HUDEP-2 (cell line): ENCODE measurements around the gene TSHZ1.
"Not testable (repeated sequence)": the region's sequence is repeated elsewhere in the genome, so short reads cannot be mapped to it uniquely, and the experiment has no call there.

Experiments
- DNase-seq, 76 experiments: peaks; one replicate each; lab custom pipeline; 2025; ENCODE audit not compliant: unreplicated experiment in 76 of 76; lab: John Stamatoyannopoulos, UW

The TSHZ1 gene

GRCh38 chr18:75293591-75293990 is 83.0 kb downstream of the TSHZ1 start:
- no peak for DNase-seq

- no peak for DNase-seq
Observed at GRCh38 chr18:75297731-75298130, 87.1 kb downstream of the TSHZ1 start.

GRCh38 chr18:75304678-75305557 is 94.3 kb downstream of the TSHZ1 start:
- no peak for DNase-seq

GRCh38 chr18:75305984-75306383 is 95.4 kb downstream of the TSHZ1 start:
- DNase-seq: no peak

- no peak for DNase-seq
Observed at GRCh38 chr18:75307530-75307929, 96.9 kb downstream of the TSHZ1 start.

- no peak for DNase-seq
Observed at GRCh38 chr18:75309564-75309963, 99.0 kb downstream of the TSHZ1 start.

- DNase-seq: no peak
Observed at GRCh38 chr18:75314117-75314516, 103.5 kb downstream of the TSHZ1 start.

GRCh38 chr18:75314606-75315005 is 104.0 kb downstream of the TSHZ1 start:
- no peak for DNase-seq

GRCh38 chr18:75316223-75316622 is 105.6 kb downstream of the TSHZ1 start:
- no peak for DNase-seq

GRCh38 chr18:75316826-75317225 is 106.2 kb downstream of the TSHZ1 start:
- no peak for DNase-seq

GRCh38 chr18:75317300-75317699 is 106.7 kb downstream of the TSHZ1 start:
- DNase-seq: no peak

GRCh38 chr18:75317703-75318102 is 107.1 kb downstream of the TSHZ1 start:
- DNase-seq: no peak

- no peak for DNase-seq
Observed at GRCh38 chr18:75319905-75320304, 109.3 kb downstream of the TSHZ1 start.

- DNase-seq: no peak
Observed at GRCh38 chr18:75320506-75320905, 109.9 kb downstream of the TSHZ1 start.

- DNase-seq: no peak
Observed at GRCh38 chr18:75321431-75321830, 110.8 kb downstream of the TSHZ1 start.

- no peak for DNase-seq
Observed at GRCh38 chr18:75322206-75322605, 111.6 kb downstream of the TSHZ1 start.

- no peak for DNase-seq
Observed at GRCh38 chr18:75323821-75324585, 113.4 kb downstream of the TSHZ1 start.

GRCh38 chr18:75324686-75325257 is 114.2 kb downstream of the TSHZ1 start:
- no peak for DNase-seq

- DNase-seq: not testable (repeated sequence)
Observed at GRCh38 chr18:75329753-75330152, 119.2 kb downstream of the TSHZ1 start.

- no peak for DNase-seq
Observed at GRCh38 chr18:75330308-75330707, 119.7 kb downstream of the TSHZ1 start.

- DNase-seq: no peak
Observed at GRCh38 chr18:75334869-75335268, 124.3 kb downstream of the TSHZ1 start.

- DNase-seq: no peak
Observed at GRCh38 chr18:75335511-75335910, 124.9 kb downstream of the TSHZ1 start.
